H1 (cell line): ENCODE results near the gene PLK5. TPM values are rescaled to one million over a fixed set of nuclear protein-coding genes. Genes with fewer than 3 reads are reported as not detected.

Source experiments
- CTCF ChIA-PET: fragments of 300-600 bp; sonication (Branson Sonifier 250); formaldehyde crosslinking; loops from one replicate; lab custom pipeline; 2021; ENCODE audit not compliant: partially characterized antibody; lab: Charles Lee
- POLR2A ChIA-PET: fragments of 300-600 bp; sonication (Branson Sonifier 250); formaldehyde crosslinking; loops from one replicate; lab custom pipeline; 2021; ENCODE audit warnings: inconsistent platforms; ENCODE audit not compliant: partially characterized antibody; lab: Charles Lee
- DNase-seq, 2 experiments: peaks; one replicate each; pipeline versions ENCODE4 v3.0.0 to v3.0.0-alpha.2; 2010 to 2022; ENCODE audit warnings: low spot score in 2 of 2, low read depth in 1 of 2, mixed read lengths in 1 of 2
- FAIRE-seq: peaks from 2 replicates; lab custom pipeline; 2011; peaks lifted over from hg19 to GRCh38; lab: Jason Lieb, UNC
- H2AFZ ChIP-seq: 2 replicates; pipeline ENCODE4 v1.8.1; 2012; ENCODE audit warnings: low read length, inconsistent platforms
- H2AK5ac ChIP-seq: 2 replicates; pipeline ENCODE4 v1.6.1; 2013; ENCODE audit warnings: low read depth, low read length
- H2BK120ac ChIP-seq: replicated peaks from 2 replicates; pipeline ENCODE3; 2013; ENCODE audit warnings: low read depth, low read length, inconsistent platforms
- H2BK12ac ChIP-seq: 2 replicates; pipeline ENCODE4 v1.6.1; 2013; ENCODE audit warnings: low read depth, low read length
- H2BK15ac ChIP-seq: 2 replicates; pipeline ENCODE4 v1.6.1; 2013; ENCODE audit warnings: low read length
- H2BK20ac ChIP-seq: 2 replicates; pipeline ENCODE4 v1.6.1; 2013; ENCODE audit warnings: low read length
- H2BK5ac ChIP-seq: 2 replicates; pipeline ENCODE4 v1.6.1; 2013; ENCODE audit warnings: low read depth, low read length
- H3K14ac ChIP-seq: 2 replicates; pipeline ENCODE4 v1.6.1; 2013; ENCODE audit warnings: inconsistent platforms; ENCODE audit not compliant: insufficient read length
- H3K18ac ChIP-seq: 2 replicates; pipeline ENCODE4 v1.6.1; 2013; ENCODE audit warnings: low read length; ENCODE audit errors: extremely low read depth
- H3K23ac ChIP-seq: 2 replicates; pipeline ENCODE4 v1.6.1; 2013; ENCODE audit warnings: inconsistent platforms; ENCODE audit not compliant: insufficient read length
- H3K23me2 ChIP-seq: 2 replicates; pipeline ENCODE4 v1.6.1; 2013; ENCODE audit warnings: low read depth, low read length
- H3K27ac ChIP-seq: 2 replicates; pipeline ENCODE4 v1.6.1; 2011; ENCODE audit warnings: low read depth, low read length, inconsistent platforms
- H3K27me3 ChIP-seq, 4 experiments: replicated peaks in 1 of 4; 1 replicate in 1 of 4; 2 replicates in 3 of 4; pipeline versions ENCODE4 v1.6.1 to v1.8.1; 2011 to 2013; ENCODE audit warnings: low read length in 3 of 4, mild to moderate bottlenecking in 3 of 4, inconsistent platforms in 2 of 4, mixed read lengths in 2 of 4, moderate library complexity in 1 of 4; ENCODE audit not compliant: control insufficient read depth in 3 of 4, insufficient read depth in 3 of 4; ENCODE audit errors: extremely low read depth in 1 of 4
- H3K36me3 ChIP-seq, 4 experiments: 2 replicates each; pipeline versions ENCODE4 v1.6.1 to v1.8.1; 2011 to 2013; ENCODE audit warnings: mild to moderate bottlenecking in 4 of 4, low read length in 3 of 4, moderate library complexity in 2 of 4, control low read depth in 1 of 4, inconsistent platforms in 1 of 4; ENCODE audit not compliant: insufficient read depth in 4 of 4, control insufficient read depth in 2 of 4
- H3K4ac ChIP-seq: replicated peaks from 2 replicates; pipeline ENCODE3; 2013; ENCODE audit warnings: low read length, low read depth, mixed read lengths, inconsistent platforms; ENCODE audit not compliant: insufficient read length
- H3K4me1 ChIP-seq, 4 experiments: replicated peaks in 1 of 4; 1 replicate in 1 of 4; 2 replicates in 3 of 4; pipeline versions ENCODE4 v1.6.1 to v1.8.1; 2011 to 2013; ENCODE audit warnings: low read length in 3 of 4, inconsistent platforms in 2 of 4, mixed read lengths in 1 of 4; ENCODE audit not compliant: insufficient read depth in 4 of 4, control insufficient read depth in 3 of 4
- H3K4me2 ChIP-seq, 2 experiments: 2 replicates each; pipeline versions ENCODE4 v1.6.1 to v1.8.1; 2011 to 2013; ENCODE audit warnings: low read depth in 2 of 2, low read length in 2 of 2, control low read depth in 1 of 2, inconsistent platforms in 1 of 2, mild to moderate bottlenecking in 1 of 2; ENCODE audit not compliant: insufficient read depth in 1 of 2
- H3K4me3 ChIP-seq, 4 experiments: fragments of 200-600, 300-600 bp in 1 of 4; sonication (generic), shearing (Covaris generic), sonication (Bioruptor Twin) in 1 of 4; 2 replicates each; pipeline versions ENCODE4 v1.5.1 to v1.8.1; 2011 to 2016; ENCODE audit warnings: low read length in 4 of 4, low read depth in 3 of 4, control low read depth in 2 of 4, inconsistent platforms in 2 of 4, mild to moderate bottlenecking in 2 of 4, mixed read lengths in 1 of 4, moderate library complexity in 1 of 4; ENCODE audit not compliant: insufficient read depth in 2 of 4; ENCODE audit errors: extremely low read depth in 1 of 4
- H3K56ac ChIP-seq: replicated peaks from 2 replicates; pipeline ENCODE3; 2013; ENCODE audit warnings: low read depth, mild to moderate bottlenecking, mixed read lengths, low read length, inconsistent platforms; ENCODE audit not compliant: insufficient read length
- H3K79me1 ChIP-seq: 2 replicates; pipeline ENCODE4 v1.6.1; 2013; ENCODE audit warnings: low read depth, low read length, control low read depth
- H3K79me2 ChIP-seq, 2 experiments: 2 replicates each; pipeline versions ENCODE4 v1.6.1 to v1.8.1; 2012 to 2013; ENCODE audit warnings: low read length in 2 of 2, mild to moderate bottlenecking in 2 of 2, inconsistent platforms in 1 of 2; ENCODE audit not compliant: insufficient read depth in 2 of 2, control insufficient read depth in 1 of 2
- H3K9ac ChIP-seq, 4 experiments: replicated peaks in 1 of 4; 1 replicate in 1 of 4; 2 replicates in 3 of 4; pipeline versions ENCODE4 v1.6.1 to v1.8.1; 2011 to 2013; ENCODE audit warnings: low read depth in 3 of 4, low read length in 3 of 4, control low read depth in 2 of 4, mild to moderate bottlenecking in 2 of 4, moderate library complexity in 2 of 4, inconsistent platforms in 1 of 4; ENCODE audit errors: extremely low read depth in 1 of 4
- H3K9me3 ChIP-seq, 2 experiments: 2 replicates each; pipeline versions ENCODE4 v1.6.1 to v1.8.1; 2012 to 2013; ENCODE audit warnings: mild to moderate bottlenecking in 2 of 2, moderate library complexity in 2 of 2, control low read depth in 1 of 2, inconsistent platforms in 1 of 2, low read depth in 1 of 2, low read length in 1 of 2, mixed read lengths in 1 of 2; ENCODE audit not compliant: insufficient read depth in 2 of 2
- H4K20me1 ChIP-seq, 2 experiments: replicated peaks in 1 of 2; 2 replicates each; pipeline versions ENCODE3 to v1.8.1; 2011 to 2013; ENCODE audit warnings: inconsistent platforms in 2 of 2, low read length in 2 of 2, mild to moderate bottlenecking in 1 of 2; ENCODE audit not compliant: insufficient read depth in 2 of 2, control insufficient read depth in 1 of 2
- H4K5ac ChIP-seq: 2 replicates; pipeline ENCODE4 v1.6.1; 2013; ENCODE audit warnings: low read length, low read depth, mixed read lengths, inconsistent platforms; ENCODE audit not compliant: insufficient read length
- H4K8ac ChIP-seq: 2 replicates; pipeline ENCODE4 v1.8.0; 2013; ENCODE audit warnings: mild to moderate bottlenecking, moderate library complexity, low read length, inconsistent platforms; ENCODE audit not compliant: insufficient read depth; ENCODE audit errors: extremely low read depth
- H4K91ac ChIP-seq: replicated peaks from 2 replicates; pipeline ENCODE3; 2013; ENCODE audit warnings: low read length, mixed read lengths, inconsistent platforms; ENCODE audit not compliant: insufficient read length
- ATF2 ChIP-seq: IDR thresholded peaks from 2 replicates; pipeline ENCODE4 v1.6.1; 2012; ENCODE audit warnings: low read length, inconsistent platforms
- ATF3 ChIP-seq: IDR thresholded peaks from 2 replicates; pipeline ENCODE4 v1.6.1; 2011; ENCODE audit warnings: low read depth, mild to moderate bottlenecking, low read length; ENCODE audit not compliant: insufficient read depth
- BACH1 ChIP-seq: IDR thresholded peaks from 2 replicates; pipeline ENCODE4 v1.6.1; 2012; ENCODE audit warnings: low read length, improper control_type of control experiment
- CEBPB ChIP-seq: IDR thresholded peaks from 2 replicates; pipeline ENCODE4 v1.6.1; 2012; ENCODE audit warnings: low read depth, low read length
- HDAC6 ChIP-seq: IDR thresholded peaks from one replicate; pipeline ENCODE4 v1.7.1; 2012; ENCODE audit warnings: low read depth, mild to moderate bottlenecking, inconsistent platforms, low read length, moderate library complexity
- POU5F1 ChIP-seq: IDR thresholded peaks from 2 replicates; pipeline ENCODE4 v1.6.1; 2011; ENCODE audit warnings: low read depth, mild to moderate bottlenecking, low read length, moderate library complexity
- WGBS, 2 experiments: shearing (Covaris generic) in 1 of 2; methylation state at CpG; one replicate each; pipeline versions ENCODE4 v1.1.6 to v1.1.7; 2013 to 2015; ENCODE audit warnings: low lambda C conversion rate in 2 of 2, mixed read lengths in 2 of 2, inconsistent platforms in 1 of 2, low coverage in 1 of 2, missing lambda C conversion rate in 1 of 2; ENCODE audit not compliant: insufficient replicate concordance in 2 of 2, insufficient coverage in 1 of 2, insufficient read length in 1 of 2; ENCODE audit errors: extremely low coverage in 1 of 2, missing lambda C conversion rate in 1 of 2; 5-methylcytosine and 5-hydroxymethylcytosine counted together
- polyA plus RNA-seq, 7 experiments: library from polyadenylated mRNA; depleted of rRNA in 3 of 7; stranded (reverse) in 5 of 7; unstranded in 2 of 7; fragments of >200 nt in 5 of 7; fragments of 200-250 nt in 2 of 7; gene quantifications; 1 replicate in 5 of 7; 2 replicates in 1 of 7; 4 replicates in 1 of 7; pipeline versions ENCODE4 v1.2.1 to v1.2.3, GENCODE V29; 2011 to 2013; ENCODE audit warnings: missing spikeins in 2 of 7, mixed read lengths in 2 of 7
- total RNA-seq: library from RNA; stranded (reverse); fragmentation: NEBNext Ultra II Directional; extraction: Animal tissue kit (Norgen Biotek cat#: 25700); gene quantifications from 2 replicates; pipeline ENCODE4 v1.2.1, GENCODE V29; 2021
- TF ChIP-seq, protein P1 (sequence below): IDR thresholded peaks from 2 replicates; pipeline ENCODE4 v1.6.1; 2011; ENCODE audit warnings: low read length, improper control_type of control experiment

Gene PLK5
- total and polyA plus RNA-seq, 2 of the 8 experiments (the other 6 are each of a cell fraction or from before 2014, with no cell fraction given), result 0.43 to 0.45 TPM

- CTCF ChIA-PET, result interaction anchor here (0.8 to 1.6 kb wide), 3 partner anchors 11 to 363 kb away, joined by 3 read pairs; no protein-coding TSS in a partner anchor
- Histone ChIP-seq H3K4ac (no peak overlapping the region), H2BK15ac (no peak overlapping the region)
Measured at GRCh38 chr19:1501200-1501595, 22.7 kb upstream of the PLK5 start.

More at GRCh38 chr19:1501200-1501595, 22.7 kb upstream of the PLK5 start:
- H4K91ac ChIP-seq, result no peak overlapping the region
- no peak overlapping the region for H3K4me2 ChIP-seq
- H2BK120ac ChIP-seq, result no peak overlapping the region
- no peak overlapping the region for H2BK20ac ChIP-seq
- 87% methylated on average over 9 of the region's 9 CpGs; no CpG with 5 or more reads in 1 of the 2 experiments for WGBS, 2 experiments
- H3K4me1 ChIP-seq, result peaks cover 0 to 10% (median 6%) of the 10 kb centered on the region in 4 experiments; a peak in 5 of 7 replicates
- no peak overlapping the region for H3K14ac ChIP-seq
- no peak overlapping the region for H3K4me3 ChIP-seq
- DNase-seq, result no peak
- peaks cover 0 to 19% (median 16%) of the 10 kb centered on the region in 4 experiments; a peak in 5 of 7 replicates for H3K27me3 ChIP-seq
- H3K79me1 ChIP-seq, result no peaks in the 10 kb centered on the region
- H4K20me1 ChIP-seq, result peaks cover 0 to 2% of the 10 kb centered on the region in 2 experiments
- H3K23ac ChIP-seq, result no peak overlapping the region
- POLR2A ChIA-PET, result interaction anchor here (1.6 to 2.6 kb wide), 2 partner anchors 10 to 28 kb away, joined by 4 to 7 read pairs; partner anchors contain the start of gene REEP6
- no peak overlapping the region for H2AK5ac ChIP-seq
- H3K23me2 ChIP-seq, result peaks cover 6% of the 10 kb centered on the region
- H3K36me3 ChIP-seq, result no peaks in the 10 kb centered on the region
- H4K5ac ChIP-seq, result no peak overlapping the region
- H3K18ac ChIP-seq, result no peak overlapping the region
- H4K8ac ChIP-seq, result no peak overlapping the region
- no peak overlapping the region for H3K27ac ChIP-seq
- FAIRE-seq, result no peak
- peaks cover 5 to 11% of the 10 kb centered on the region in 2 experiments; a peak in 2 of 4 replicates for H3K9me3 ChIP-seq
- H2BK12ac ChIP-seq, result no peak overlapping the region
- H3K9ac ChIP-seq, result no peak overlapping the region
- no peaks in the 10 kb centered on the region for H3K79me2 ChIP-seq
- TF ChIP-seq ATF2 (no peak), HDAC6 (no peak), BACH1 (no peak), POU5F1 (no peak), ATF3 (no peak), CEBPB (no peak)
- TF ChIP-seq, protein P1, sequence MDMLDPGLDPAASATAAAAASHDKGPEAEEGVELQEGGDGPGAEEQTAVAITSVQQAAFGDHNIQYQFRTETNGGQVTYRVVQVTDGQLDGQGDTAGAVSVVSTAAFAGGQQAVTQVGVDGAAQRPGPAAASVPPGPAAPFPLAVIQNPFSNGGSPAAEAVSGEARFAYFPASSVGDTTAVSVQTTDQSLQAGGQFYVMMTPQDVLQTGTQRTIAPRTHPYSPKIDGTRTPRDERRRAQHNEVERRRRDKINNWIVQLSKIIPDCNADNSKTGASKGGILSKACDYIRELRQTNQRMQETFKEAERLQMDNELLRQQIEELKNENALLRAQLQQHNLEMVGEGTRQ, result no peak
- no peak overlapping the region for H3K56ac ChIP-seq
- no peak overlapping the region for H2BK5ac ChIP-seq
- no peak overlapping the region for H2AFZ ChIP-seq
